ENCODE results near the gene STAB2.

DNA sequence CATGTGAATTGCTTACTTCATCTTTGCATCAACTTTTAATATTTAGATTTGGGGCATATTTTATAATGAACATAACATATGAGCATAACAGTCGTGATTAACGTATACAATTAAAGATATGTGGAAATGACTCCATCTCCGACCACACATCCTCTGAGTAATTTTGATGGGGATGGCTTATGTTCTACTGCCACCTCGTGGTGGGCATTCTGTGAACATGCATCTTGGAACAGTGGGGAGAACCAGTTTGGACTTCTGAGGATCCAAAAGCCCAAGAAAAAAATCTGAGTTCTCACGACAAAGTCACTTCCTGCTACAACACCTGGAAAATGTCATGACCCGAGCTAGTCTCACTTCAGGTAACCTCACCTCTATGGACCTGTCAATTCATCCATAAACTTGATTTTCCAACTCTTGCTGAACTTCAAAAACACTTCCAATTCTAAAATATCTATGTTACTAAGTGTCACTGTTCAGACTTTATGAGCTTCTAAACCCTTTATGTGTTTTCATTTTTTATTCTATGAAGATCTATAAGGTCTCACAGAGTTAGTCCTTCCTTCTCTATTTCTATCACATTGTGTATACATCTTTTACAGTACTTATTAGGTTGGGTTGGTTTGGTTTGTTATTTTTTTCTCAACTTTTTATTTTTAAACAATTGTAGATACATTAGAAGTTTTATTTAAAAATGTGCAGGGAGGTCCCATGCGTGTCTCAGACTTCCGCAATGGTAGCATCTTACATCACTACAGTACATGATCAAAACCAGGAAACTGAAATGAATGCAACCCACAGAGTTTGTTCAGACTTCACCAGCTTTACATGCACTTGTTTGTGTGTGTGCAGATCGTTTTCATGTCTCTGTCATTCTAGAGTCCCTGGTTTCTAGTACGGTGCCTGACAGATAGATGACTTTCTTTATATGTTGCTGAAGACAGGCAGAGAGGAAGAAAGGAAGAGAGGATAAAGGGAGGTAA, 38.2 kb upstream of the STAB2 start:
- peak; percentile 51 to 82 (median 75) for TF ChIP-seq CTCF (IDR thresholded peaks at IDR 0.05)
- no peak for TF ChIP-seq POLR2A (IDR thresholded peaks at IDR 0.05)

All from heart left ventricle (tissue), 13 donors.